Measurements from ENCODE around the gene XRCC3. TPM values are rescaled to one million over a fixed set of nuclear protein-coding genes. Genes with fewer than 3 reads are reported as not detected.

Gene XRCC3
- total RNA-seq, 1 experiment from 2014 or later: 46.7 TPM

DNA sequence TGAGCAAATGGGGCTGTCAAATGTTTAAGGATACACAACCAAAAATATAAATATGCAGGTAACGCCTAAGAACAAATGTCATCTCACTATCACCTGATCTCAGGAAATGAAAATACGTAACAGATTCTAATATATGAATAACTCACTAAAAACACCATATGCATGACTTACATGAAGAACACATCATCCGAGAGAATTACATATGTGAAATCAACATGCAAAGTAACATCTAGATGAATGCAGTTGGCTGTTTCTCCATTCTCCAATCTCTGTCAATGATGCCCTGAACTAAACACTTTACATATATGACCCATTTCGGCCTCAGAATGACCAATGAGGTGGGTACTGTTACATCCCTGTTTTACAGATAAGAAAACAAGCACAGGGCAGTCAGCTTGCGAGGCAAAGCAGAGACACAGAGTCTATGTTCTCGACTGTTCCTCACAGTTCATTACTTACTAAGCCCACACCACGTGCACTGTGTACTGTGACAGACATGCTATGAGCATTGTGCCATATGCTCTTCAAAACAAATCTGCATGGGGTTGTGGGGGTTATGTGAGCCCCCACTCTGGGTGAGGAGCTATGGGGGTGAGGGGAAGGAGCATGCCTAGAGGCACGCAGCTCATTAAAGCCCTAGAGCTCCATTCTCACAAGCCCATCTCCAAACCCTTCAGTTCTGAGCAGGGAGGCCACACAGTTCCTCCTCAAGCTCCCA is 43.0 kb upstream of the XRCC3 start:
- Mint-ChIP-seq H3K4me1 (peaks cover 10% of the 10 kb centered on the region), H3K36me3 (no peaks in the 10 kb centered on the region), H3K27me3 (ENCODE audit: low read depth) (no peaks in the 10 kb centered on the region; the same call in 1 of the 2 replicates), H3K27ac (no peak overlapping the region), H3K4me3 (no peak overlapping the region), H3K9me3 (no peaks in the 10 kb centered on the region)
- TF ChIP-seq, protein P1, sequence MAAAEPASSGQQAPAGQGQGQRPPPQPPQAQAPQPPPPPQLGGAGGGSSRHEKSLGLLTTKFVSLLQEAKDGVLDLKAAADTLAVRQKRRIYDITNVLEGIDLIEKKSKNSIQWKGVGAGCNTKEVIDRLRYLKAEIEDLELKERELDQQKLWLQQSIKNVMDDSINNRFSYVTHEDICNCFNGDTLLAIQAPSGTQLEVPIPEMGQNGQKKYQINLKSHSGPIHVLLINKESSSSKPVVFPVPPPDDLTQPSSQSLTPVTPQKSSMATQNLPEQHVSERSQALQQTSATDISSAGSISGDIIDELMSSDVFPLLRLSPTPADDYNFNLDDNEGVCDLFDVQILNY (CRISPR knock-in tag; IDR thresholded peaks at IDR 0.05): no peak
- TF ChIP-seq TEAD1 (CRISPR knock-in tag; IDR thresholded peaks at IDR 0.05) (no peak), E2F1 (CRISPR knock-in tag; IDR thresholded peaks at IDR 0.05) (no peak), JUN (CRISPR knock-in tag; IDR thresholded peaks at IDR 0.05) (no peak), SMAD3 (CRISPR knock-in tag; IDR thresholded peaks at IDR 0.05; ENCODE audit: borderline replicate concordance) (no peak)
- TF ChIP-seq, protein P2, sequence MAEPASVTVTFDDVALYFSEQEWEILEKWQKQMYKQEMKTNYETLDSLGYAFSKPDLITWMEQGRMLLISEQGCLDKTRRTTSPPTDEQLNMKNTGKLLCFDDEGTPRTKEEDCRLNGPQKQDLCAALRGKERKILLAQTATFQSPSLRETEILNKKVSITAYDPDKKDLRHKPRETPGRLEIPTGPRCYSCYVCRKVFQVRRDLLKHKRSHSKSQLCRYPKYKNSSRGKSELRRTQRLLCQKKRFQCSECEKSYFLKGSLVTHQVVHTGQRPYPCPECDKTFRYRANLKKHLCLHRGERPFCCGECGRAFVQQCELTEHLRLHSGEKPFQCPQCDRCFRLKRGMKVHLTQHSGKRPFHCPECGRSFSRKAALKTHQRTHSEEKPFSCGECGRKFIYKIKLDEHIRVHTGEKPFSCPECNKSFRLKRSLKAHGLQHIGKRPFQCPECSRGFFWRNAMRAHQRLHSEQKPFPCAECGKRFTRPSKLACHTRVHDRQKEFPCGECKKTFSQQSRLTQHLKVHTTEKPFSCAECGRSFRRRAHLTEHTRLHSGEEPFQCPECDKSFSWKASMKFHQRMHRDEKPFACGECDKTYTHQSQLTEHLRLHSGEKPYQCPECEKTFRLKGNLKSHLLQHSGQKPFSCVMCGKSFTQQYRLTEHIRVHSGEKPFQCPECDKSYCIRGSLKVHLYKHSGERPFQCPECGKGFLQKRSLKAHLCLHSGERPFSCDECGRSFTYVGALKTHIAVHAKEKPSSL (CRISPR knock-in tag; conservative IDR thresholded peaks at IDR 0.05): no peak
- TF ChIP-seq, protein P3, sequence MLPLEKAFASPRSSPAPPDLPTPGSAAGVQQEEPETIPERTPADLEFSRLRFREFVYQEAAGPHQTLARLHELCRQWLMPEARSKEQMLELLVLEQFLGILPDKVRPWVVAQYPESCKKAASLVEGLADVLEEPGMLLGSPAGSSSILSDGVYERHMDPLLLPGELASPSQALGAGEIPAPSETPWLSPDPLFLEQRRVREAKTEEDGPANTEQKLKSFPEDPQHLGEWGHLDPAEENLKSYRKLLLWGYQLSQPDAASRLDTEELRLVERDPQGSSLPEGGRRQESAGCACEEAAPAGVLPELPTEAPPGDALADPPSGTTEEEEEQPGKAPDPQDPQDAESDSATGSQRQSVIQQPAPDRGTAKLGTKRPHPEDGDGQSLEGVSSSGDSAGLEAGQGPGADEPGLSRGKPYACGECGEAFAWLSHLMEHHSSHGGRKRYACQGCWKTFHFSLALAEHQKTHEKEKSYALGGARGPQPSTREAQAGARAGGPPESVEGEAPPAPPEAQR (CRISPR knock-in tag; IDR thresholded peaks at IDR 0.05): no peak
- TF ChIP-seq, protein P4, sequence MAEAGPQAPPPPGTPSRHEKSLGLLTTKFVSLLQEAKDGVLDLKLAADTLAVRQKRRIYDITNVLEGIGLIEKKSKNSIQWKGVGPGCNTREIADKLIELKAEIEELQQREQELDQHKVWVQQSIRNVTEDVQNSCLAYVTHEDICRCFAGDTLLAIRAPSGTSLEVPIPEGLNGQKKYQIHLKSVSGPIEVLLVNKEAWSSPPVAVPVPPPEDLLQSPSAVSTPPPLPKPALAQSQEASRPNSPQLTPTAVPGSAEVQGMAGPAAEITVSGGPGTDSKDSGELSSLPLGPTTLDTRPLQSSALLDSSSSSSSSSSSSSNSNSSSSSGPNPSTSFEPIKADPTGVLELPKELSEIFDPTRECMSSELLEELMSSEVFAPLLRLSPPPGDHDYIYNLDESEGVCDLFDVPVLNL (CRISPR knock-in tag; IDR thresholded peaks at IDR 0.05; ENCODE audit: borderline replicate concordance, low read depth): no peak
- POLR2A ChIA-PET: no interaction called here
- no peak for DNase-seq (ENCODE audit: low spot score)
- CTCF ChIA-PET: interaction anchor here (0.9 to 1.1 kb wide), 2 partner anchors 143 to 209 kb away, joined by 3 to 5 read pairs; no protein-coding TSS in a partner anchor
- no peak for ATAC-seq

DNA sequence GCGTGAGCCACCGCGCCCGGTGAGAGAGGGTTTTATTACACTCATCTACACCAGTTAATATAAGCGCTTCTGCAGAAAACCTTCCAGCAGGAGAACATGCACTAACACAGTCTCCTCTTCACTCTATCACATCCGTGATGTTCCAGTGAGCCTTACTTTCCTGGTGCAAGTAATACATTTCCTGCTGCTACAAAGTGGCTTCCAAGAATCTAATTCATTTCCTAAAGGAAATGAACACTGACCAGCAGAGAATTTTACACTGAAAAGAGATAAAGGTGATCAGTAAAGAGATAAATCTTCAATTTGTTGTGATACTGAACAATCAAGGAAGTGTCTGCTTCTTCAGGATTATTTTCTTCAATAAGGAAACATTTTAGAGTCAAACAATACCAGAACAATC is 39.8 kb upstream of the XRCC3 start:
- DNase-seq (ENCODE audit: low spot score) (no peak), ATAC-seq (no peak)
- H3K27me3 Mint-ChIP-seq (ENCODE audit: low read depth): no peaks in the 10 kb centered on the region; the same call in 1 of the 2 replicates
- no peaks in the 10 kb centered on the region for H3K9me3 Mint-ChIP-seq
- H3K4me1 Mint-ChIP-seq: peaks cover 6% of the 10 kb centered on the region; the same call in 1 of the 2 replicates
- H3K27ac Mint-ChIP-seq: no peak overlapping the region
- CTCF ChIA-PET: interaction anchor here (1.3 kb wide), 1 partner anchor 146 kb away, joined by 6 read pairs; no protein-coding TSS in a partner anchor
- no peak overlapping the region for H3K4me3 Mint-ChIP-seq
- no peaks in the 10 kb centered on the region for H3K36me3 Mint-ChIP-seq
- no peak for TF ChIP-seq ZNF263 (CRISPR knock-in tag; IDR thresholded peaks at IDR 0.05; ENCODE audit: low read depth)
- TF ChIP-seq, protein P2 (CRISPR knock-in tag; conservative IDR thresholded peaks at IDR 0.05): no peak
- no peak for TF ChIP-seq ZNF138 (CRISPR knock-in tag; conservative IDR thresholded peaks at IDR 0.05)
- TF ChIP-seq KAT7 (CRISPR knock-in tag; IDR thresholded peaks at IDR 0.05; ENCODE audit: borderline replicate concordance): no peak
- TF ChIP-seq ZNF317 (CRISPR knock-in tag; IDR thresholded peaks at IDR 0.05; ENCODE audit: borderline replicate concordance, low read depth): no peak
- TF ChIP-seq NFATC4 (CRISPR knock-in tag; IDR thresholded peaks at IDR 0.05): no peak
- TF ChIP-seq NFE2L1 (CRISPR knock-in tag; IDR thresholded peaks at IDR 0.05): no peak
- no peak for TF ChIP-seq SMAD4 (CRISPR knock-in tag; IDR thresholded peaks at IDR 0.05)
- TF ChIP-seq, protein P5, sequence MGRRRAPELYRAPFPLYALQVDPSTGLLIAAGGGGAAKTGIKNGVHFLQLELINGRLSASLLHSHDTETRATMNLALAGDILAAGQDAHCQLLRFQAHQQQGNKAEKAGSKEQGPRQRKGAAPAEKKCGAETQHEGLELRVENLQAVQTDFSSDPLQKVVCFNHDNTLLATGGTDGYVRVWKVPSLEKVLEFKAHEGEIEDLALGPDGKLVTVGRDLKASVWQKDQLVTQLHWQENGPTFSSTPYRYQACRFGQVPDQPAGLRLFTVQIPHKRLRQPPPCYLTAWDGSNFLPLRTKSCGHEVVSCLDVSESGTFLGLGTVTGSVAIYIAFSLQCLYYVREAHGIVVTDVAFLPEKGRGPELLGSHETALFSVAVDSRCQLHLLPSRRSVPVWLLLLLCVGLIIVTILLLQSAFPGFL (CRISPR knock-in tag; IDR thresholded peaks at IDR 0.05; ENCODE audit: borderline replicate concordance): no peak
- TF ChIP-seq E2F1 (CRISPR knock-in tag; IDR thresholded peaks at IDR 0.05): no peak
- TF ChIP-seq, protein P1 (CRISPR knock-in tag; IDR thresholded peaks at IDR 0.05): no peak
- no peak for TF ChIP-seq CREB1 (CRISPR knock-in tag; IDR thresholded peaks at IDR 0.05)
- POLR2A ChIA-PET: interaction anchor here (0.7 kb wide), 1 partner anchor 23 kb away, joined by 8 read pairs; no protein-coding TSS in a partner anchor

Measured in WTC11 (cell line).